SK-N-SH (cell line): ENCODE measurements around the gene SNX2.

Experiments
- CTCF ChIP-seq: fragments of 200-600 bp; sonication (generic); IDR thresholded peaks from 2 replicates; pipeline ENCODE4 v1.6.1; 2017; ENCODE audit warnings: antibody characterized with exemption, mild to moderate bottlenecking, moderate library complexity
- EZH2phosphoT487 ChIP-seq: fragments of 200-600 bp; sonication (generic); IDR thresholded peaks from 2 replicates; pipeline ENCODE4 v1.6.1; 2017; ENCODE audit warnings: low read depth, mixed run types, mild to moderate bottlenecking, antibody characterized with exemption, moderate library complexity, borderline replicate concordance
- MAX ChIP-seq: IDR thresholded peaks from 2 replicates; pipeline ENCODE4 v1.4.0; 2012; ENCODE audit warnings: low read depth
- NRF1 ChIP-seq: IDR thresholded peaks from 2 replicates; pipeline ENCODE4 v1.6.1; 2012; ENCODE audit warnings: low read depth, mild to moderate bottlenecking, low read length
- POLR2AphosphoS5 ChIP-seq: IDR thresholded peaks from 2 replicates; pipeline ENCODE4 v1.6.1; 2012; ENCODE audit warnings: low read depth, low read length
- RAD21 ChIP-seq: IDR thresholded peaks from 2 replicates; pipeline ENCODE4 v1.6.1; 2012; ENCODE audit warnings: mild to moderate bottlenecking, low read length
- REST ChIP-seq: IDR thresholded peaks from 2 replicates; pipeline ENCODE4 v1.6.1; 2012; ENCODE audit warnings: mild to moderate bottlenecking, low read depth, low read length, moderate library complexity
- RFX5 ChIP-seq: IDR thresholded peaks from 2 replicates; pipeline ENCODE4 v1.6.1; 2012; ENCODE audit warnings: mild to moderate bottlenecking, improper control_type of control experiment, low read length
- TAF1 ChIP-seq: IDR thresholded peaks from 2 replicates; pipeline ENCODE4 v1.6.1; 2012; ENCODE audit warnings: low read depth, mild to moderate bottlenecking, low read length, moderate library complexity, borderline replicate concordance
- TCF12 ChIP-seq: IDR thresholded peaks from 2 replicates; pipeline ENCODE4 v1.4.0; 2012
- TEAD4 ChIP-seq: IDR thresholded peaks from 2 replicates; pipeline ENCODE4 v1.4.0; 2012; ENCODE audit warnings: mild to moderate bottlenecking, borderline replicate concordance; ENCODE audit not compliant: insufficient read depth
- YY1 ChIP-seq: IDR thresholded peaks from 2 replicates; pipeline ENCODE4 v1.4.0; 2012; ENCODE audit warnings: low read depth, mild to moderate bottlenecking
- TF ChIP-seq, protein P1 (sequence below): IDR thresholded peaks from 2 replicates; pipeline ENCODE4 v1.4.0; 2012; ENCODE audit warnings: low read depth, borderline replicate concordance
- TF ChIP-seq, protein P2 (sequence below): fragments of 150-350 bp; IDR thresholded peaks from 2 replicates; pipeline ENCODE4 v1.6.1; 2017; ENCODE audit warnings: antibody characterized with exemption, low read length, low read depth, borderline replicate concordance

DNA sequence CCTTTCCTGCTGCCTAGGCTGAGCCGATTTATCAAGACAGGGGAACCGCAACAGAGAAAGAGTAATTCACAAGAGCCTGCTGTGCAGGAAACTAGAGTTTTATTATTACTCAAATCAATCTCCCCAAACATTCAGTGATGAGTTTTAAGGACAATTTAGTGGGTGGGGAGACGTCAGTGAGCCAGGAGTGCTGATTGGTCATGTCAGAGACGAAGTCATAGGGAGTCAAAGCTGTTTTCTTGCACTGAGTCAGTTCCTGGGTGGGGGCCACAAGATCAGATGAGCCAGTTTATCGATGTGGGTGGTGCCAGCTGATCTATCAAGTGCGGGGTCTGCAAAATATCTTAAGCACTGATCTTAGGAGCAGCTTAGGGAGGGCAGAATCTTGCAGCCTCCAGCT, 89.5 kb downstream of the SNX2 start:
- TF ChIP-seq, protein P1, sequence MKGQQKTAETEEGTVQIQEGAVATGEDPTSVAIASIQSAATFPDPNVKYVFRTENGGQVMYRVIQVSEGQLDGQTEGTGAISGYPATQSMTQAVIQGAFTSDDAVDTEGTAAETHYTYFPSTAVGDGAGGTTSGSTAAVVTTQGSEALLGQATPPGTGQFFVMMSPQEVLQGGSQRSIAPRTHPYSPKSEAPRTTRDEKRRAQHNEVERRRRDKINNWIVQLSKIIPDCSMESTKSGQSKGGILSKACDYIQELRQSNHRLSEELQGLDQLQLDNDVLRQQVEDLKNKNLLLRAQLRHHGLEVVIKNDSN = no peak
- TF ChIP-seq RFX5 (no peak), TEAD4 (no peak), CTCF (no peak), REST (no peak), RAD21 (no peak), YY1 (no peak), MAX (no peak), TAF1 (no peak), EZH2phosphoT487 (no peak), NRF1 (no peak), TCF12 (no peak), POLR2AphosphoS5 (no peak)
- TF ChIP-seq, protein P2, sequence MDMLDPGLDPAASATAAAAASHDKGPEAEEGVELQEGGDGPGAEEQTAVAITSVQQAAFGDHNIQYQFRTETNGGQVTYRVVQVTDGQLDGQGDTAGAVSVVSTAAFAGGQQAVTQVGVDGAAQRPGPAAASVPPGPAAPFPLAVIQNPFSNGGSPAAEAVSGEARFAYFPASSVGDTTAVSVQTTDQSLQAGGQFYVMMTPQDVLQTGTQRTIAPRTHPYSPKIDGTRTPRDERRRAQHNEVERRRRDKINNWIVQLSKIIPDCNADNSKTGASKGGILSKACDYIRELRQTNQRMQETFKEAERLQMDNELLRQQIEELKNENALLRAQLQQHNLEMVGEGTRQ = no peak
